Esophagus muscularis mucosa (tissue), 3 donors: Measurements from ENCODE around the gene PPP4R4.

Experiments
- POLR2A ChIP-seq: fragments of 450-650 bp; IDR thresholded peaks from one replicate; pipeline ENCODE4 v1.6.1; 2017; ENCODE audit warnings: antibody characterized with exemption, moderate library complexity, mild to moderate bottlenecking, low read depth
- TF ChIP-seq, protein P1 (sequence below), 3 experiments: fragments of 200-600 bp in 2 of 3; fragments of 450-650 bp in 1 of 3; sonication (generic) in 2 of 3; IDR thresholded peaks; one replicate each; pipeline ENCODE4 v1.5.1; 2017 to 2019; ENCODE audit warnings: antibody characterized with exemption in 3 of 3, mild to moderate bottlenecking in 2 of 3, moderate library complexity in 1 of 3

DNA sequence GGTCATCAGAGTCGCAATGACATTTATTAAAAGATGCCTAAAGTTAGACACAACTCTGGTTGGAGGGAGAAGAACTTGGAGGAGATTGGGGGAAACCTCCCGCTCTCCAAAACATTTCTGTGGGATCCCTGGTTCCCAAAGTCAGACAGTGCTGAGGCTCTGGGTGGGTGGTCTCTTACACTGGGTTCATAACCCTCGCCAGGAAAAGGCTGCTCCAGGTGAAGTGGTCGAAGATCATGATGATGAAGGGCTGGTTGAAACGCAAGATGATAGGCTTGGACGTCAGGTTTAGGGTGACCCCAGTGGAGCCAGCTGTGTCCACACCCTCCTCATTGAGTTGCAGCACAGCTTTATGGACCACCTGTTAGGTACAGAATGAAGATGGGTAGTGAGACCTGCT, 130.1 kb downstream of the PPP4R4 start:
- TF ChIP-seq, protein P1, sequence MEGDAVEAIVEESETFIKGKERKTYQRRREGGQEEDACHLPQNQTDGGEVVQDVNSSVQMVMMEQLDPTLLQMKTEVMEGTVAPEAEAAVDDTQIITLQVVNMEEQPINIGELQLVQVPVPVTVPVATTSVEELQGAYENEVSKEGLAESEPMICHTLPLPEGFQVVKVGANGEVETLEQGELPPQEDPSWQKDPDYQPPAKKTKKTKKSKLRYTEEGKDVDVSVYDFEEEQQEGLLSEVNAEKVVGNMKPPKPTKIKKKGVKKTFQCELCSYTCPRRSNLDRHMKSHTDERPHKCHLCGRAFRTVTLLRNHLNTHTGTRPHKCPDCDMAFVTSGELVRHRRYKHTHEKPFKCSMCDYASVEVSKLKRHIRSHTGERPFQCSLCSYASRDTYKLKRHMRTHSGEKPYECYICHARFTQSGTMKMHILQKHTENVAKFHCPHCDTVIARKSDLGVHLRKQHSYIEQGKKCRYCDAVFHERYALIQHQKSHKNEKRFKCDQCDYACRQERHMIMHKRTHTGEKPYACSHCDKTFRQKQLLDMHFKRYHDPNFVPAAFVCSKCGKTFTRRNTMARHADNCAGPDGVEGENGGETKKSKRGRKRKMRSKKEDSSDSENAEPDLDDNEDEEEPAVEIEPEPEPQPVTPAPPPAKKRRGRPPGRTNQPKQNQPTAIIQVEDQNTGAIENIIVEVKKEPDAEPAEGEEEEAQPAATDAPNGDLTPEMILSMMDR (IDR thresholded peaks at IDR 0.05): no peak
- TF ChIP-seq POLR2A: no peak
